ENCODE results near the gene CELF4. TPM values are rescaled to one million over a fixed set of nuclear protein-coding genes. Genes with fewer than 3 reads are reported as not detected.

CELF4 gene
- total RNA-seq, 1 donor from 2014 or later, result 0.22 TPM

GRCh38 chr18:37547196-37547827, 18.3 kb downstream of the CELF4 start:
- no peaks in the 10 kb centered on the region for H3K36me3 Mint-ChIP-seq (ENCODE audit: low read depth)
- no peak overlapping the region for H3K27ac Mint-ChIP-seq (ENCODE audit: unreplicated experiment)
- no peak for DNase-seq (ENCODE audit: low spot score)
- no peaks in the 10 kb centered on the region for H3K9me3 Mint-ChIP-seq (ENCODE audit: low read depth)
- TF ChIP-seq CTCF (IDR thresholded peaks at IDR 0.05), result no peak
- H3K27me3 Mint-ChIP-seq (ENCODE audit: low read depth), result peaks cover 60% of the 10 kb centered on the region
- H3K4me1 Mint-ChIP-seq (ENCODE audit: low read depth), result no peaks in the 10 kb centered on the region
- H3K4me3 Mint-ChIP-seq (ENCODE audit: unreplicated experiment), result no peak overlapping the region

GRCh38 chr18:37546651-37547050, 18.9 kb downstream of the CELF4 start:
- no peak for TF ChIP-seq CTCF (IDR thresholded peaks at IDR 0.05)
- no peaks in the 10 kb centered on the region for H3K9me3 Mint-ChIP-seq (ENCODE audit: low read depth)
- no peak overlapping the region for H3K4me3 Mint-ChIP-seq (ENCODE audit: unreplicated experiment)
- H3K36me3 Mint-ChIP-seq (ENCODE audit: low read depth), result no peaks in the 10 kb centered on the region
- DNase-seq (ENCODE audit: low spot score), result no peak
- H3K27me3 Mint-ChIP-seq (ENCODE audit: low read depth), result peaks cover 59% of the 10 kb centered on the region
- no peaks in the 10 kb centered on the region for H3K4me1 Mint-ChIP-seq (ENCODE audit: low read depth)
- H3K27ac Mint-ChIP-seq (ENCODE audit: unreplicated experiment), result no peak overlapping the region

- no peak for DNase-seq (ENCODE audit: low spot score)
- Mint-ChIP-seq H3K4me3 (ENCODE audit: unreplicated experiment) (no peak overlapping the region), H3K27ac (ENCODE audit: unreplicated experiment) (no peak overlapping the region), H3K36me3 (ENCODE audit: low read depth) (no peaks in the 10 kb centered on the region), H3K9me3 (ENCODE audit: low read depth) (no peaks in the 10 kb centered on the region), H3K4me1 (ENCODE audit: low read depth) (no peaks in the 10 kb centered on the region), H3K27me3 (ENCODE audit: low read depth) (peaks cover 59% of the 10 kb centered on the region)
- TF ChIP-seq CTCF (IDR thresholded peaks at IDR 0.05), result no peak
These were observed 19.4 kb downstream of the CELF4 start for GRCh38 chr18:37546272-37546537.

- no peak overlapping the region for H3K4me3 Mint-ChIP-seq (ENCODE audit: unreplicated experiment)
- DNase-seq (ENCODE audit: low spot score), result no peak
- H3K9me3 Mint-ChIP-seq (ENCODE audit: low read depth), result no peaks in the 10 kb centered on the region
- H3K27me3 Mint-ChIP-seq (ENCODE audit: low read depth), result peaks cover 60% of the 10 kb centered on the region
- no peak overlapping the region for H3K27ac Mint-ChIP-seq (ENCODE audit: unreplicated experiment)
- H3K36me3 Mint-ChIP-seq (ENCODE audit: low read depth), result no peaks in the 10 kb centered on the region
- no peak for TF ChIP-seq CTCF (IDR thresholded peaks at IDR 0.05)
- no peaks in the 10 kb centered on the region for H3K4me1 Mint-ChIP-seq (ENCODE audit: low read depth)
These were observed 19.9 kb downstream of the CELF4 start for GRCh38 chr18:37545461-37546271.

- H3K36me3 Mint-ChIP-seq (ENCODE audit: low read depth), result no peaks in the 10 kb centered on the region
- DNase-seq (ENCODE audit: low spot score), result no peak
- H3K4me3 Mint-ChIP-seq (ENCODE audit: unreplicated experiment), result no peak overlapping the region
- H3K9me3 Mint-ChIP-seq (ENCODE audit: low read depth), result no peaks in the 10 kb centered on the region
- no peak for TF ChIP-seq CTCF (IDR thresholded peaks at IDR 0.05)
- no peak overlapping the region for H3K27ac Mint-ChIP-seq (ENCODE audit: unreplicated experiment)
- no peaks in the 10 kb centered on the region for H3K4me1 Mint-ChIP-seq (ENCODE audit: low read depth)
- peaks cover 64% of the 10 kb centered on the region for H3K27me3 Mint-ChIP-seq (ENCODE audit: low read depth)
These were observed 20.9 kb downstream of the CELF4 start for GRCh38 chr18:37544713-37545112.

Measured in chondrocyte (in vitro differentiated cells).